ENCODE measurements around the gene BCL7C.

DNA sequence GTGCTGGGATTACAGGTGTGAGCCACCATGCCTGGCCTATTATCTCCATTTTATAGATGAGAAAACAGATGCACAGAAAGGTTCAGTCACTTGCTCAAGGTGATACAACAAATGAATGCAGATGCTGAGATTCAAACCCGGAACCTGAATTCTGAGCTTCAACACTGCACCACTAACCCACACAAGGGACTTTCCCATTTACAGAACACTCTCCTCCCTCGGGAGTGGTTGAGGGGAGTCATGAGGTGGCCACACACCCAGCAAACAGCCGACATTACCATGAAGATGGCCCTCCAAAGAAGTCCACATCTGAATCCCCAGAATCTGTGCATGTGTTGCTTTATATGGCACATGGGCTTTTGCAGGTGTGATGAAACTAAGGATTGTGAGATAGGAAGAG is 9.1 kb downstream of the BCL7C start:
- TF ChIP-seq ETV6 (conservative IDR thresholded peaks at IDR 0.05 in 1 of 2, IDR thresholded peaks at IDR 0.05 in 1 of 2; ENCODE audit: borderline replicate concordance in 1 of 2, low read depth in 1 of 2): no peak
- TF ChIP-seq, protein P1, sequence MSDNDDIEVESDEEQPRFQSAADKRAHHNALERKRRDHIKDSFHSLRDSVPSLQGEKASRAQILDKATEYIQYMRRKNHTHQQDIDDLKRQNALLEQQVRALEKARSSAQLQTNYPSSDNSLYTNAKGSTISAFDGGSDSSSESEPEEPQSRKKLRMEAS (IDR thresholded peaks at IDR 0.05; ENCODE audit: low read depth, low read length): no peak
- no peak for TF ChIP-seq EGR1 (IDR thresholded peaks at IDR 0.05; ENCODE audit: borderline replicate concordance in 1 of 2, low read depth in 2 of 2, low read length in 2 of 2)
- TF ChIP-seq, protein P2, sequence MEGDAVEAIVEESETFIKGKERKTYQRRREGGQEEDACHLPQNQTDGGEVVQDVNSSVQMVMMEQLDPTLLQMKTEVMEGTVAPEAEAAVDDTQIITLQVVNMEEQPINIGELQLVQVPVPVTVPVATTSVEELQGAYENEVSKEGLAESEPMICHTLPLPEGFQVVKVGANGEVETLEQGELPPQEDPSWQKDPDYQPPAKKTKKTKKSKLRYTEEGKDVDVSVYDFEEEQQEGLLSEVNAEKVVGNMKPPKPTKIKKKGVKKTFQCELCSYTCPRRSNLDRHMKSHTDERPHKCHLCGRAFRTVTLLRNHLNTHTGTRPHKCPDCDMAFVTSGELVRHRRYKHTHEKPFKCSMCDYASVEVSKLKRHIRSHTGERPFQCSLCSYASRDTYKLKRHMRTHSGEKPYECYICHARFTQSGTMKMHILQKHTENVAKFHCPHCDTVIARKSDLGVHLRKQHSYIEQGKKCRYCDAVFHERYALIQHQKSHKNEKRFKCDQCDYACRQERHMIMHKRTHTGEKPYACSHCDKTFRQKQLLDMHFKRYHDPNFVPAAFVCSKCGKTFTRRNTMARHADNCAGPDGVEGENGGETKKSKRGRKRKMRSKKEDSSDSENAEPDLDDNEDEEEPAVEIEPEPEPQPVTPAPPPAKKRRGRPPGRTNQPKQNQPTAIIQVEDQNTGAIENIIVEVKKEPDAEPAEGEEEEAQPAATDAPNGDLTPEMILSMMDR (IDR thresholded peaks at IDR 0.05 in 2 of 3, conservative IDR thresholded peaks at IDR 0.05 in 1 of 3; ENCODE audit: control insufficient read depth in 2 of 3, extremely low read depth in 1 of 3, insufficient read depth in 1 of 3, low read depth in 3 of 3, low read length in 3 of 3): no peak
- no peak for TF ChIP-seq HDAC6 (IDR thresholded peaks at IDR 0.05; ENCODE audit: unreplicated experiment)
- no peak for TF ChIP-seq POLR2A (IDR thresholded peaks at IDR 0.05; ENCODE audit: low read depth, low read length)
- no peak for TF ChIP-seq ZNF274 (IDR thresholded peaks at IDR 0.05; ENCODE audit: insufficient read depth, insufficient read length)
- no peak for TF ChIP-seq GATAD2B (conservative IDR thresholded peaks at IDR 0.05; ENCODE audit: low read depth)
- TF ChIP-seq ZBTB4 (CRISPR knock-in tag; IDR thresholded peaks at IDR 0.05): no peak
- TF ChIP-seq NFXL1 (IDR thresholded peaks at IDR 0.05; ENCODE audit: borderline replicate concordance): no peak
- no peak for TF ChIP-seq SUPT20H (IDR thresholded peaks at IDR 0.05; ENCODE audit: borderline replicate concordance, control insufficient read depth, low read depth, low read length)

Measured in GM12878 (cell line).